ENCODE results near the gene UGT1A3.

UGT1A3 gene

DNA sequence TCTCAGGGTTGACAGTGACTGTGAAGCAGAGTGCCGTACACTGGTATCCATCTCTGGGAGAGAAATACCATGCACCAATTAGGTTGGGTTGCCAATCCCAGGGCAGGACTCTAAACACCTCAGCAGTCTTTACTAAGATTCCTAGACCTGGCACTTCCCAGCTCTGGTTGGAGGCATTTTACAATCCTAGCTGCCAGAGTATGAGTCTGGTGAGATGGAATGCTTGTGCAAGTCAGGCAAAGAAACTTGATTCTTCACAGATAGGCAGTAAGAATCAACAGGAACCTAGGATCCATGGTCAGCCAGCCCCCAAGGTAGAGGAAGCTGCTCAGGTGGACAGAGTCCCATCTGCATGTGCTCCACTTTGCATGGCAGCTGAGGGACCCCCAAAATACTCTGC lies 22.1 kb upstream of the UGT1A3 start:
- H3K4me3 ChIP-seq (ENCODE audit: control insufficient read depth, low read depth, low read length) = no peak overlapping the region
- TF ChIP-seq, protein P1, sequence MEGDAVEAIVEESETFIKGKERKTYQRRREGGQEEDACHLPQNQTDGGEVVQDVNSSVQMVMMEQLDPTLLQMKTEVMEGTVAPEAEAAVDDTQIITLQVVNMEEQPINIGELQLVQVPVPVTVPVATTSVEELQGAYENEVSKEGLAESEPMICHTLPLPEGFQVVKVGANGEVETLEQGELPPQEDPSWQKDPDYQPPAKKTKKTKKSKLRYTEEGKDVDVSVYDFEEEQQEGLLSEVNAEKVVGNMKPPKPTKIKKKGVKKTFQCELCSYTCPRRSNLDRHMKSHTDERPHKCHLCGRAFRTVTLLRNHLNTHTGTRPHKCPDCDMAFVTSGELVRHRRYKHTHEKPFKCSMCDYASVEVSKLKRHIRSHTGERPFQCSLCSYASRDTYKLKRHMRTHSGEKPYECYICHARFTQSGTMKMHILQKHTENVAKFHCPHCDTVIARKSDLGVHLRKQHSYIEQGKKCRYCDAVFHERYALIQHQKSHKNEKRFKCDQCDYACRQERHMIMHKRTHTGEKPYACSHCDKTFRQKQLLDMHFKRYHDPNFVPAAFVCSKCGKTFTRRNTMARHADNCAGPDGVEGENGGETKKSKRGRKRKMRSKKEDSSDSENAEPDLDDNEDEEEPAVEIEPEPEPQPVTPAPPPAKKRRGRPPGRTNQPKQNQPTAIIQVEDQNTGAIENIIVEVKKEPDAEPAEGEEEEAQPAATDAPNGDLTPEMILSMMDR (conservative IDR thresholded peaks at IDR 0.05; ENCODE audit: control insufficient read depth, insufficient read depth, low read depth, low read length) = no peak
- peak; percentile 3 for DNase-seq (ENCODE audit: low read depth)

DNA sequence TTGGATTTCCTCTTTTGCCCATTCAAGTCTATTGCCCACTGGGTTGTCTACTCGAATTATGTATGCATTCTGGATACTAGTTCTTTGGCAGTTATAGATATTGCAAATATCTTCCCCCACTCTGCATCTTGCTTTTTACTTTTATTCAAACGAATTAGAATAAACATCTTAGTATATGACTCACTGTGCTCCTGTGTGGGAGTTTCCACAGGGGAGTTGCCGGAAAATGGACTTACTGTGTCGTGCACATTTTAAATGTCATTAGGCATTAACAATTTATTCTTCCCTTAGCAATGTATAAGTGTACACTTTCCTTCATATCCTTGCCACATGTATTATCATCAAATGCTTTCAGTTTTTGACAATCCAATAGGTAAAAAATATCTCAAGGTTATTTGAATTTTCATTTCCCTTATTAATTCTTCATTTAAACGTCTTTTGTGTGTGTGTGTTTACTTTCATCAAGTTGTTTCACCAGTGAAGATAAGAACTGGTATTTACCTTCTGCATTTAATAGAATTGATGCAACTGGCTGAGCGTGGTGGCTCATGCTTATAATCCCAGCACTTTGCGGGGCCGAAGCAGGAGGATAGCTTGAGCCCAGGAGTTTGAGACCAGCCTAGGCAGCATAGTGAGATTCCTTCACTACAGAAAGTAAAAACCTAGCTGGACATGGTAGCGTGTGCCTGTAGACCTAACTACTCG lies 20.8 kb upstream of the UGT1A3 start:
- TF ChIP-seq, protein P1 (conservative IDR thresholded peaks at IDR 0.05; ENCODE audit: control insufficient read depth, insufficient read depth, low read depth, low read length) = no peak
- peak; percentile 33 for DNase-seq (ENCODE audit: low read depth)
- no peak overlapping the region for H3K4me3 ChIP-seq (ENCODE audit: control insufficient read depth, low read depth, low read length)

DNA sequence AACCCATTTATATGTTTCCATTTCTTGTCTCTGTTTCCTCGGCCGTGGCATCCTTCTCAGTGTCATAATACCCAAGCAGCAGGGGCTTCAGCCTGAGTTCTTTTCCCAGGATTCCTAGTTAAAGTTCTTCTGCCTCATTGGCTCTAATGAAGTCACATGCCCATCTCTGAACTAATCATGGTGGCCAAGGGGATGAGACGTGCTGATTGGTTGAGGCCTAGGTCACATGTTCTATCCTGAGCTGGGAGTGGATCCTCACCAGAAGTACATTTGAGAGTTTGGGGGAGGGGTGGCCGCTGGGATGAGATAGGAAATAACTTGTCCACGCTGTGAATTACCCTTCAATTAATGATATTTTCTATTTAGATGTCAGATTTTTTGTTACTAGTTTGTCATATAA lies 19.9 kb upstream of the UGT1A3 start:
- DNase-seq (ENCODE audit: low read depth) = peak; percentile 1
- H3K4me3 ChIP-seq (ENCODE audit: control insufficient read depth, low read depth, low read length) = no peak overlapping the region
- TF ChIP-seq, protein P1 (conservative IDR thresholded peaks at IDR 0.05; ENCODE audit: control insufficient read depth, insufficient read depth, low read depth, low read length) = no peak

DNA sequence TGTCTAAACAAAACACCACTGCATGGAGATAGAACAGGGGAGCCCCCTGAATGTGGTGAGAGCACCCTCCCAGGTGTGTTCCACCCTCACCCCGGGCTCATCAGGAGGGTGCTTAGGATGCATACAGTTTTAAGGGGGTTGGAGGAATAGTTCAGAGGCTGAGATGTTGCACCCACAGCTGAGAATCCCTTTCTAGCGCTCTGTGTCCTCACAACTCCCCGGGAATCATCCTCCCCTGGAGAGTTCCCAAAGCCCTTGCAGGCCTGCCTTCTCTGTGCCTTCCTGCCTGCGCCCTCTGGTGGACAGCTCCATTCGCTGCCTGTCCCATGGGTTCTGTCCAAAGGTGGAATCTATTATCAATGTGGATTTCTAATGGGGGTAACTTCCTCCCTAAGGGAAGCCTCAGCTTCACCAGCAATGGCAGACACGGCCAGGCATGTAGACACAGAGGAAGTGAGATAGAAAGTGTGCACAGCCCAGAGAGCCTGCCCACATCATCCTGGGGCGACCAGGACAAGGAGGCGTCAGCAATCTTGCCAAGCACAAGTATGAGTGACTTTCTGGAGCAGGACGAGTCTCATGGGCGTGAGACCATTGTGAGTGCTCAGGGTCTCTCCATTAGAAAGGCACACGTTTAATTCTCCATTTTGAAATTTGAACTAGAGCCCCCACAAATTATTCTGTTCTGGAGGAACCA lies 17.4 kb upstream of the UGT1A3 start:
- H3K4me3 ChIP-seq (ENCODE audit: control insufficient read depth, low read depth, low read length) = no peak overlapping the region
- TF ChIP-seq, protein P1 (conservative IDR thresholded peaks at IDR 0.05; ENCODE audit: control insufficient read depth, insufficient read depth, low read depth, low read length) = peak; percentile 93
- peak; percentile 71 for DNase-seq (ENCODE audit: low read depth)

DNA sequence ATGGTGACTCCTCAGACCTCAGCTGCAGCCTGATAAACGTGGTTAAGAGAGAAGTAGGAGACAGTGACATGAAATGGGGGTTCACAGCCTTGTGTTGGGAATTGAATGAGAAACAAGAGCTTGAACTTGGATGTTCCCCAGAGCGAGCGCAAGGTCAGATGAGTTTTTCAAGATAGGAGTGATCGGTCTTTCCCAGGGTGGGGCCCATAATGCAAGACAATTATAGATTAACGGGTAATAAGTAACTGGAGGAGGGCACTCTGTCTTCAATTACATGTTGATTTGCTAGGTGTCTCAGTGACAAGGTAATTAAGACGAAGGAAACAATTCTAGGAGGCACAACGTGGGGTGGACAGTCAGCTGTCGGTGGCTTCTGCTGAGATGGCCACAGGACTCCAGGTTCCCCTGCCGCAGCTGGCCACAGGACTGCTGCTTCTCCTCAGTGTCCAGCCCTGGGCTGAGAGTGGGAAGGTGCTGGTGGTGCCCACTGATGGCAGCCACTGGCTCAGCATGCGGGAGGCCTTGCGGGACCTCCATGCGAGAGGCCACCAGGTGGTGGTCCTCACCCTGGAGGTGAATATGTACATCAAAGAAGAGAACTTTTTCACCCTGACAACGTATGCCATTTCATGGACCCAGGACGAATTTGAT lies 16.1 kb upstream of the UGT1A3 start, which contains the start of gene UGT1A5:
Gene UGT1A5, plus strand, starts transcription at position 297 of the 651 bp plus-strand sequence. Its CDS starts 85 bp downstream, at position 382.
- no peak for DNase-seq (ENCODE audit: low read depth)
- TF ChIP-seq, protein P1 (conservative IDR thresholded peaks at IDR 0.05; ENCODE audit: control insufficient read depth, insufficient read depth, low read depth, low read length) = no peak
- no peak within 1 kb of the TSS for H3K4me3 ChIP-seq (ENCODE audit: control insufficient read depth, low read depth, low read length)

DNA sequence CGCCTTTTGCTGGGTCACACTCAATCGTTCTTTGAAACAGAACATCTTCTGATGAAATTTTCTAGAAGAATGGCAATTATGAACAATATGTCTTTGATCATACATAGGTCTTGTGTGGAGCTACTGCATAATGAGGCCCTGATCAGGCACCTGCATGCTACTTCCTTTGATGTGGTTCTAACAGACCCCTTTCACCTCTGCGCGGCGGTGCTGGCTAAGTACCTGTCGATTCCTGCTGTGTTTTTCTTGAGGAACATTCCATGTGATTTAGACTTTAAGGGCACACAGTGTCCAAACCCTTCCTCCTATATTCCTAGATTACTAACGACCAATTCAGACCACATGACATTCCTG lies 15.6 kb upstream of the UGT1A3 start:
- no peak for DNase-seq (ENCODE audit: low read depth)
- TF ChIP-seq, protein P1 (conservative IDR thresholded peaks at IDR 0.05; ENCODE audit: control insufficient read depth, insufficient read depth, low read depth, low read length) = no peak
- no peak overlapping the region for H3K4me3 ChIP-seq (ENCODE audit: control insufficient read depth, low read depth, low read length)

All from fibroblast of mammary gland (primary cell).